Tibial nerve (tissue), 4 donors: ENCODE data around the gene EFCAB13. TPM values are rescaled to one million over a fixed set of nuclear protein-coding genes. Genes with fewer than 3 reads are reported as not detected.

ENCODE experiments used
- DNase-seq, 2 donors: peaks; one replicate each; pipeline ENCODE4 v3.0.0-alpha.2; 2019; ENCODE audit warnings: low spot score in 2 of 2
- H3K27ac ChIP-seq, 4 donors: fragments of 200-600 bp; sonication (generic) in 3 of 4; one replicate each; pipeline ENCODE4 v1.5.1; 2017 to 2019; ENCODE audit warnings: mild to moderate bottlenecking in 1 of 4
- H3K27me3 ChIP-seq, 2 donors: fragments of 200-600 bp; sonication (generic) in 1 of 2; one replicate each; pipeline versions ENCODE4 v1.5.1 to v1.6.0; 2017 to 2019
- H3K36me3 ChIP-seq, 3 donors: fragments of 200-600 bp; sonication (generic); one replicate each; pipeline ENCODE4 v1.5.1; 2018 to 2019
- H3K4me1 ChIP-seq, 4 donors: fragments of 200-600 bp; sonication (generic) in 3 of 4; one replicate each; pipeline ENCODE4 v1.5.1; 2017 to 2019
- H3K4me3 ChIP-seq, 4 donors: fragments of 200-600 bp; sonication (generic) in 3 of 4; one replicate each; pipeline ENCODE4 v1.5.1; 2017 to 2019; ENCODE audit warnings: mild to moderate bottlenecking in 1 of 4, moderate library complexity in 1 of 4
- H3K9me3 ChIP-seq, 4 donors: fragments of 200-600 bp; sonication (generic) in 3 of 4; one replicate each; pipeline ENCODE4 v1.5.1; 2017 to 2019
- EP300 ChIP-seq, 2 donors: sonication (generic); formaldehyde crosslinking; IDR thresholded peaks; one replicate each; pipeline ENCODE4 v1.6.1; 2017; ENCODE audit warnings: antibody characterized with exemption in 2 of 2, mild to moderate bottlenecking in 1 of 2
- POLR2A ChIP-seq, 2 donors: fragments of 450-650 bp; IDR thresholded peaks; one replicate each; pipeline ENCODE4 v1.6.1; 2017; ENCODE audit warnings: antibody characterized with exemption in 2 of 2, mild to moderate bottlenecking in 2 of 2, moderate library complexity in 2 of 2
- WGBS, 2 donors: methylation state at CpG; one replicate each; pipeline ENCODE4 v1.1.5; 2018; 5-methylcytosine and 5-hydroxymethylcytosine counted together
- total RNA-seq, 4 donors: library from RNA; depleted of rRNA; stranded (reverse); fragments of >200 nt; gene quantifications; one replicate each; pipeline ENCODE4 v1.1.0, GENCODE V29; 2016
- TF ChIP-seq, protein P1 (sequence below), 5 experiments: fragments of 200-600 bp in 3 of 5; fragments of 450-650 bp in 2 of 5; sonication (generic) in 3 of 5; IDR thresholded peaks; one replicate each; pipeline ENCODE4 v1.5.1; 2016 to 2019; ENCODE audit warnings: antibody characterized with exemption in 5 of 5, mild to moderate bottlenecking in 3 of 5, moderate library complexity in 2 of 5

Gene EFCAB13
- total RNA-seq, 4 donors from 2014 or later = 6.5 to 15.1 (median 10.2) TPM

DNA sequence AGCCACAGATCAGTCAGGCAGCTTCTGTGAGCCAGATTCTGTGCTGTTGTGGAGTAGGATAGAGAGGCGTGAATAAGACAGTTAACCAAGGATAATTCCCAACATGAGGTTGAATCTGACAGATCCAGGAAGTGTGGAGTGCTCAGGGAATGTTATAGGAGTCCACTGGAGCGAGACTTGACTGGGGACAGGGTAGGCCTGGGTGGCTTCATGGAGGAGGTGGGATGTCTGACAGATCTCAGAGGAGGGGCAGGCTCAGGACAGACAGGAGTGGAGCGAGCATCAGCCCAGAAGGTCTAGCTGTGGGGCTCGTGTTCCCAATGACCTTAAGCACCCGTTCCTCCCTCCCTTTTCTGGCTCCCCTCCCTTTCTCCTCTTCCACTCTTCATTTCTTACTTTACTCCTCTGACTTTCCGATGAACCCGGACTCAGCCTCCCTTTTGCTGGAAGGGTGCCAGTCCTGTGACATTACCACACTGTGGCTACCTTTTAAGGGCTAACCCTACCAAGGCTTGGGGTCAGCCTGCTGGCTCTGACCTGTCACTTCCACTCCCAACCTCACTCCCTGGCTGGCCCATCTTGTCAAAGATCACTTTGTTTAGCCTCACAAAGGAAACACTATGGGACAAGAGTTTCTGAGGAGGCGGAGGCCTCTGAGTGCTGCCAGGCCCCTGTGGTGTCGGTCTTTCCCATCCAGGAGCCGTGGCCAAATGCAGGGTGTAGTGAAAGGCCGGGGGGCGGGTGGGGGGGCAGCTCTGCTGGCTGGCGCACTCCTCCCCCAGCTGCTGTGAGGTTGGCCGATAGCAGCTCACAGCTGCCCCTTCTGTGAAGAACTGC is 28.5 kb upstream of the EFCAB13 start:
- H3K36me3 ChIP-seq = peaks cover 0 to 33% (median 0%) of the 10 kb centered on the region in 3 donors
- no peak overlapping the region for H3K4me3 ChIP-seq
- no peaks in the 10 kb centered on the region for H3K27me3 ChIP-seq
- no peaks in the 10 kb centered on the region for H3K9me3 ChIP-seq
- peak in 1 of 2 donors; percentile 54 for DNase-seq
- WGBS, 2 donors = 36 to 45% methylated on average over 11 to 14 of the region's 14 CpGs
- peaks cover 0 to 52% (median 21%) of the 10 kb centered on the region in 4 donors for H3K4me1 ChIP-seq
- H3K27ac ChIP-seq = peak overlapping the region in 3 of 4 donors; percentile 36 to 81 (median 80)
- TF ChIP-seq EP300 (IDR thresholded peaks at IDR 0.05) (peak in 1 of 2 donors; percentile 38), POLR2A (IDR thresholded peaks at IDR 0.05) (no peak)
- TF ChIP-seq, protein P1, sequence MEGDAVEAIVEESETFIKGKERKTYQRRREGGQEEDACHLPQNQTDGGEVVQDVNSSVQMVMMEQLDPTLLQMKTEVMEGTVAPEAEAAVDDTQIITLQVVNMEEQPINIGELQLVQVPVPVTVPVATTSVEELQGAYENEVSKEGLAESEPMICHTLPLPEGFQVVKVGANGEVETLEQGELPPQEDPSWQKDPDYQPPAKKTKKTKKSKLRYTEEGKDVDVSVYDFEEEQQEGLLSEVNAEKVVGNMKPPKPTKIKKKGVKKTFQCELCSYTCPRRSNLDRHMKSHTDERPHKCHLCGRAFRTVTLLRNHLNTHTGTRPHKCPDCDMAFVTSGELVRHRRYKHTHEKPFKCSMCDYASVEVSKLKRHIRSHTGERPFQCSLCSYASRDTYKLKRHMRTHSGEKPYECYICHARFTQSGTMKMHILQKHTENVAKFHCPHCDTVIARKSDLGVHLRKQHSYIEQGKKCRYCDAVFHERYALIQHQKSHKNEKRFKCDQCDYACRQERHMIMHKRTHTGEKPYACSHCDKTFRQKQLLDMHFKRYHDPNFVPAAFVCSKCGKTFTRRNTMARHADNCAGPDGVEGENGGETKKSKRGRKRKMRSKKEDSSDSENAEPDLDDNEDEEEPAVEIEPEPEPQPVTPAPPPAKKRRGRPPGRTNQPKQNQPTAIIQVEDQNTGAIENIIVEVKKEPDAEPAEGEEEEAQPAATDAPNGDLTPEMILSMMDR (IDR thresholded peaks at IDR 0.05) = no peak

DNA sequence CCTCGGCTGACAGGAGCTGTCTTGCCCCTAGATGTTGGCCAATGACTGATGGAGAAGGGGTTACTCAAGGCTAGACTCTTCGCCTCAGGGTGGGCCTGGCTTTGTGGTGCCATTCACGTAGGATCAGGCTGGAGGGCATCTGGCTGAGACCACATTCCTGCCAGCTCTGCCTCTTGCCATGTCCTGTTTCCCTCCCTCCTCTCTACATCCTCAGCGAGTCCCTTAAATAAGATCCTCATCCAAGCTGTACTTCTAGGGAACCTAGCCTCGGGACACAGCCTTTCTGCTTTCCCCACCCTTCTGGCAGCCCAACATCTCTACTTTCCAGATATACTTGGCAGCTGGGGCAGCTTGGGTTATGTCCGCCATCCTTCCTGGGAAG is 27.9 kb upstream of the EFCAB13 start:
- Histone ChIP-seq H3K27me3 (no peaks in the 10 kb centered on the region), H3K4me1 (peaks cover 0 to 52% (median 21%) of the 10 kb centered on the region in 4 donors), H3K36me3 (peaks cover 0 to 33% (median 0%) of the 10 kb centered on the region in 3 donors), H3K4me3 (no peak overlapping the region), H3K27ac (peak overlapping the region in 3 of 4 donors; percentile 36 to 81 (median 80)), H3K9me3 (no peaks in the 10 kb centered on the region)
- 52 to 58% methylated on average over 6 of the region's 6 CpGs for WGBS, 2 donors
- DNase-seq = no peak
- TF ChIP-seq POLR2A (IDR thresholded peaks at IDR 0.05) (no peak), EP300 (IDR thresholded peaks at IDR 0.05) (no peak)
- TF ChIP-seq, protein P1 (IDR thresholded peaks at IDR 0.05) = no peak

- H3K9me3 ChIP-seq = peaks cover 0 to 12% (median 0%) of the 10 kb centered on the region in 4 donors
- TF ChIP-seq EP300 (IDR thresholded peaks at IDR 0.05) = no peak
- no peak for TF ChIP-seq POLR2A (IDR thresholded peaks at IDR 0.05)
- TF ChIP-seq, protein P1 (IDR thresholded peaks at IDR 0.05) = no peak
- no peak for DNase-seq
- H3K27me3 ChIP-seq = no peaks in the 10 kb centered on the region
- no peak overlapping the region for H3K27ac ChIP-seq
- no peak overlapping the region for H3K4me3 ChIP-seq
- H3K4me1 ChIP-seq = peaks cover 0 to 52% (median 21%) of the 10 kb centered on the region in 4 donors
- H3K36me3 ChIP-seq = peaks cover 0 to 41% (median 0%) of the 10 kb centered on the region in 3 donors
- 81 to 92% methylated on average over 4 of the region's 4 CpGs for WGBS, 2 donors
Observed at GRCh38 chr17:47297661-47298400, 25.9 kb upstream of the EFCAB13 start.

DNA sequence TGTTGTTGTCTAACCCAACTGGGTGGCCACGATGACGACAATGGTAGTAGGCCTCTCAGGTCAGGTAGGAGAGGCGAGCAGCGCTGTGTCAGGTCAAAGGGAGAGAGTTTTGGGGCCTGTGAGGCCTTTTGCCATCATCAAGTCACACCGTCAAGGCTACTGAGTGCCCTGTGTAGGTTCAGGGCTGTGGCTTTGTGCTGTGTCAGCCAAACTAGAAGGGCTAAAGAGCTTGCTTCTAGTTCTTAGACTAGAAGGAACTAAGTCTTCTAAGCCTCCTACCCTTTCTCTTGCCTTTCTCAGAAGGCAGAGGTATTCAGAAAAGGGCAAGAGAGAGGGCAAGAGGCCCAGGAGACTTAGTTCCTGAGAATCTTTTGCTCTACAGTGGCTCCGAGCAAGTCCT is 25.0 kb upstream of the EFCAB13 start:
- Histone ChIP-seq H3K27me3 (no peaks in the 10 kb centered on the region), H3K36me3 (peaks cover 0 to 49% (median 0%) of the 10 kb centered on the region in 3 donors), H3K4me1 (peaks cover 0 to 44% (median 21%) of the 10 kb centered on the region in 4 donors), H3K4me3 (no peak overlapping the region), H3K9me3 (peaks cover 0 to 12% (median 0%) of the 10 kb centered on the region in 4 donors), H3K27ac (no peak overlapping the region)
- DNase-seq = no peak
- 95 to 98% methylated on average over 6 of the region's 6 CpGs for WGBS, 2 donors
- no peak for TF ChIP-seq POLR2A (IDR thresholded peaks at IDR 0.05)
- TF ChIP-seq EP300 (IDR thresholded peaks at IDR 0.05) = no peak
- TF ChIP-seq, protein P1 (IDR thresholded peaks at IDR 0.05) = no peak
